GM12892 (cell line): ENCODE data around the gene GOLGA5.

Source experiments
- POLR2A ChIP-seq: IDR thresholded peaks from 2 replicates; pipeline ENCODE4 v1.6.1; 2011; ENCODE audit warnings: low read depth, low read length, control low read depth
- POLR2AphosphoS5 ChIP-seq: IDR thresholded peaks from 2 replicates; pipeline ENCODE4 v1.6.1; 2011; ENCODE audit warnings: low read depth, low read length, control low read depth
- TAF1 ChIP-seq: IDR thresholded peaks from 2 replicates; pipeline ENCODE4 v1.6.1; 2011; ENCODE audit warnings: low read depth, mild to moderate bottlenecking, control low read depth, low read length, borderline replicate concordance

- TF ChIP-seq POLR2A: no peak
- TF ChIP-seq TAF1: no peak
- TF ChIP-seq POLR2AphosphoS5: no peak
Measured at GRCh38 chr14:92759679-92760523, 34.2 kb upstream of the GOLGA5 start.
